Stimulated activated CD4-positive, alpha-beta T cell treated with anti-CD3 and anti-CD28 coated beads, TNF-alpha, amount 100 ng/mL, for 1 hour (primary cell): ENCODE results near the gene USP35.
"Not testable (repeated sequence)": the region's sequence is repeated elsewhere in the genome, so short reads cannot be mapped to it uniquely, and the experiment has no call there.

Source experiments
- DNase-seq, 3 donors: peaks; one replicate each; pipeline ENCODE4 v3.0.0-alpha.2; 2020; ENCODE audit warnings: low read depth in 3 of 3, low spot score in 1 of 3

USP35 gene

DNA sequence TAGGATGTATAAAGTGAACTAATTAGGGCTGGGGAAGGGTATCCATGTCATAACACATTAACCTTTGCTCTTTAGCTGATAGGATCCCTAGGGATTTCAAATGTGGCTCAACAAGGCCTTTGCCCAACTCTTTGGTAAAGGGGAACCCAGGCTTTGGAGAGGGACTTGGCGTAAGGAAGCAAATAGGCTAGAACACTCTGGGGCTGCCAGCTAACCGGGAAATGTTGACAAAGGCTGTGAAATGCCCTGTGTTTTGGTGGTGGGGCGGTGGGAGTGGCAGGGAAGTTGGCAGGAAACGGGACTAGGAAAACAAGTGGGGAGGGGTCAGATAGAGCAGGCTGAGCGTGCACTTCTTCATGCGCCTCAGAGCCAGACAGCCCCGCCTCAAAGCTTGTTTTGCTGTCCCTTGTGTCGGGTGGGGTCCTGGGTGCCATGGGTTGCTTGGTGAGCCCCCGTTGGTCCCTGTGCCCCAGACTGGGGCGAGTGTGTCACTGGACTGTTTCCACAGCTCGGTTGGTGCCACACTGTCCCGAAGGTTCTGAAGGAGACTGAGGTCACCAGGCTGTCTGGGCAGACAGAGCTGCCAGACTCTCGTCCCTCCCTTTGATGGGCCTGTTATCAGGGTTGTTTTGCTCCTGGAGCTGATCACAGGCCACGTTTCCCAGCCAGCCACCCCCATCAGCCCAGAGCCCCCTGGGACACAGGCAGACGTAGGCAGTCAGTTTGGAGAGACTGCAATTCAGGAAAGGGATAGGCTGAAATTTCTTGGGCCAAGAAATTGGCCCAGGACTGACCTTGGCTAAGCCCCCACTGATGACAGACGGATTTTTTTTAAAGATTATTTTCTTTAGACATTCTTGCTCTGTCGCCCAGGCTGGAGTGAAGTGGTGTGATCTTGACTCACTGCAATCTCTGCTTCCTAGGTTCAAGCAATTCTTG, 19.9 kb upstream of the USP35 start:
- no peak for DNase-seq

DNA sequence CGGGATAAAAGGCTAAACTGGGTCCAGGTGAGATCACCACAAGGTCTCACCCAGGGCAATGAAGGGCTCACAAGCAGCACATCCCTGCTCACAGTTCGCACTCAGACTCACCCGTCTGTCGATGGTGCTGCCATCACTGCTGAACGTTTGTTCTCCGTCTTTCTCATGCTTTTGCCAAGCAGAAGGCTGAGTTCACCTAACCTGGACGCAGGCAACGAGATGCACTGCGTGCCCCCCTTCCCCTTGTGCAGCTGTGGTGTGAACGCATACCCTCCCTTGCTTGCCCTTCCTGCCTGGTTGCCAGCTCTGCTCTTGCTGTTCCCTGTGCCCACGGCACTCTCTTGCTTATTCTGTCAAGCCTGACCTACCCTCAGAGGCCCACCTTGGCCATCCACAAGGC, 18.3 kb upstream of the USP35 start:
- no peak for DNase-seq

DNA sequence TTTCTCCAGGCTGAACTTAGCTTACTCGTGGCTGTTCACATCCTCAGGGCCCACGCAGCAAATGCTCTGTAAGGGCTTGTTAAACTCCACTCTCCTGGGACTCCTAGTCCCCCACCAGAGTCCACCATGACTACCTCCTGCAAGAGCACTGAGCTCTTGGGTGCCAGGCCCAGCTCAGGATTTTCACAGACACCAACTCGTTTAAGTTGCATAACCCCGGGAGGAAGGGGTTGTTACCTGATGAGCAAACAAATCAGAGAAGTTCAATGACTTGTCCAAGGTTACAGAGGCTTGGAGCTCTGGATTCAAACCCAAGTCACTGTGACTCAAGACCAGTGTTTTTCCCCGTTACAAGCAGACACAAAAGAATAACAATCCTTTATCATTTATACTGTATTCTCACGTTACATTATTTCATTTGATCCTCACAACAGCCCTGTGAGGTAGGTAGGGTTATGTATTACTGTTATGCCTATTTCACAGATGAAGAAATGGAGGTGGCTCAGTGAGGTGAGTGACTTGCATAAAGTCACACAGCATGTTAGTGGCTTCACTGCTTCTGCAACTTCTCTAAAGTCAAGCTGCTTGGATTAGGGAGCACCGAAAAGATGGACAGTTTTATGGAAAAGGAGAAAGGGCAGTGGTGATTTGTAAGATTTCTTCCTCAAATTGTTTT, 17.7 kb upstream of the USP35 start:
- no peak for DNase-seq

DNA sequence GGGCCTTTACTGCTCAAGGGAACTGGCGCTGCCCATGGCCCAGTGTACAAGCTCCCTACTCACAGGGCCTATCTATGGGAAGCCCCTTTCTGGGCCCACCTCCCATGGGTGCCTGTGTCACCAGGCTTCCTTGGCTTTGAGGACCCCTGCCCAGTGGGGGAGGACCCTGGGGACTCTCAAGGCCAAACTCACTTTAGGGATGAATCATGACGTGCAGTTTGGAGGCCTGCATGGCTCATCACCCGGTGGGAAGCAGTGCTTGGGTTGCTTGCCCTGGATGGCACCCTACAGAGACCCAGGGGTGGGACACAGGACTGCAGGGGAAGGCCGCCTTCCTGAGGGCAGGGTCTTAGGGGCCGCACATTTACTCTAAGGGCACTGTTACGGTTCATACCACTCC, 16.8 kb upstream of the USP35 start:
- no peak for DNase-seq

DNA sequence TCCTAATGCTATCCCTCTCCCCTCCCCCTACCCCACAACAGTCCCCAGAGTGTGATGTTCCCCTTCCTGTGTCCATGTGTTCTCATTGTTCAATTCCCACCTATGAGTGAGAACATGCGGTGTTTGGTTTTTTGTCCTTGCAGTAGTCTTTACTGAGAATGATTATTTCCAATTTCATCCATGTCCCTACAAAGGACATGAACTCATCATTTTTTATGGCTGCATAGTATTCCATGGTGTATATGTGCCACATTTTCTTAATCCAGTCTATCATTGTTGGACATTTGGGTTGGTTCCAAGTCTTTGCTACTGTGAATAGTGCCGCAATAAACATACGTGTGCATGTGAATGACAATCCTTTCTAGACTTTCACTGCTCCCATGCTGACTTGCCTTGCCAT, 12.9 kb upstream of the USP35 start:
- DNase-seq = not testable (repeated sequence)

DNA sequence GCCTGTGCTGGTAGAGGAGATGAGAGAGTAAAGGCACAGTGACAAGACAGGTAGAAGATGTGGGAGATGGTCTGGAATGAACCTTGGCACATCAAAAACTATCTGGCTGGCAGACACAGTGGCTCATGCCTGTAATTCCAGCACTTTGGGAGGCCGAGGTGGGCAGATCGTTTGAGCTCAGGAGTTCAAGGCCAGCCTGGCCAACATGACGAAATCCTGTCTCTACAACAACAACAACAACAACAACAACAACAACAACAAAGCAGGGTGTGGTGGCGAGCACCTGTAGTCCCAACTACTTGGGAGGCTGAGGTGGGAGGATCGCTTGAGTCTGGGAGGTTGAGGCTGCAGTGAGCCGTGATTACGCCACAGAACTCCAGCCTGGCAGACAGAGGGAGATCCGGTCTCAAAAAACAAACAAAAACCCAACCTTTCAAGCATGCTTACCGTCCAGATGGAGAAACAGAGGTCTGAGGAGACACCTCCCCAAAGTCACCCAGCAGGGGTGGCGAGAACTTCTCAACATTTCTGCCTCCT, 12.0 kb upstream of the USP35 start:
- DNase-seq = no peak

DNA sequence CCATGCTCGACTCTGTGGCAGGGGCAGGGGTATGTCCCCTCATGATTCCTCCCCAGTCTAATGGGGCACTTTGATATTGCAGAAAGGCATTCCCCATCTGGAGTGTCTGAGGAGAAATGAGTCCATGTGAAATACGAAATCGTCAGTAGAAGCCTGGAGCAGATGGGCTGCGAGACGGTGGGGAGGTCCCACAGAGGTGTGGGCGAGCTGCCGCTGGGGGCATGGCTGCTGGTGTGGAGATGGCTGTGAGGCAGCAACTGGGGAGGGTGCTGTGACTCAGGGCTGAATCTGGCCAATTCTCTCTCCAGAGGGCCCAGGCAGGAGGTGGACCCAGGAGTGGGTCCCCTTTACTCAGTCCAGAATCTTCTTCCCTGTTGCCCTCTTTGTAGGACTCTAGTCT, 11.5 kb upstream of the USP35 start:
- DNase-seq = no peak

DNA sequence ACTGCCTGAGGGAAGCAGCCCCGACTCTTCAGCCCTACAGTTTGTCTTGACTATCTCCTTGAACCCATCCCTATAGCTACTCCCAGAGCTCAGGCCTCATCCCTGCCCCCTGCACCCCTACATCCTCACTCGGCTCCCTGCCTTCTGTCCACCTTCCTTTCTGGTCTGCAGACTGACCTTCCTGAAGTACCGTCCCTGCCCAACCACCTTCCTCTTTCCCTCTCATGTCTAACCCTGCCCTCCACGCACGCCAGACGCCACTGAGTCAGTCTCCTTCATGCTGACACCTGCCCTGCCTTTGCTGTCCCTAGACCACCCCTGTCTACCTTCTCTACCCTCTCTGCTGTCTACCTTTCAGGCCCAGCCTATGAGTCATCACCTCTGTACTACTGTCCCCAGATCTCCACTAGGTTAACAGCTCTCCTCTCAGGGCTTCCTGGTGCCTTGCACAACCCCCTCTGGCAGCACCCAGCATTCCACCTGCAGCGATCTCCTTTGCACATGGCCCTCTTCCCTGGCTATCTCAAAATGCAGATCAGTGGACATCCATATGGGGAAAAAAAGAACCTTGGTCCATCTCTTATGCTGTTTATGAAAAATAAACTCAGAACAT, 9.2 kb upstream of the USP35 start:
- DNase-seq = no peak

DNA sequence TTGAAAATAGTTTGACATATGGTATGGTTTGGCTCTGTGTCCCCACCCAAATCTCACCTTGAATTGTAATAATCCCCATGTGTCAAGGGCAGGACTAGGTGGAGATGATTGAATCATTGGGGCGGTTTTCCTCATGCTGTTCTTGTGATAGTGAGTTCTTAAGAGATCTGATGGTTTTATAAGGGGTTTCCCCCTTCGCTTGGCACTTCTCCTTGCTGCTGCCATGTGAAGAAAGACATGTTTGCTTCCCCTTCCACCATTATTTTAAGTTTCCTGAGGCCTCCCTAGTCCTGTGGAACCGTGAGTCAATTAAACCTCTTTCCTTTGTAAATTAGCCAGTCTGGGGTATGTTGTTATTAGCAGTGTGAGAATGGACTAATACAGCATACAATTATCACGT, 8.0 kb upstream of the USP35 start:
- no peak for DNase-seq

DNA sequence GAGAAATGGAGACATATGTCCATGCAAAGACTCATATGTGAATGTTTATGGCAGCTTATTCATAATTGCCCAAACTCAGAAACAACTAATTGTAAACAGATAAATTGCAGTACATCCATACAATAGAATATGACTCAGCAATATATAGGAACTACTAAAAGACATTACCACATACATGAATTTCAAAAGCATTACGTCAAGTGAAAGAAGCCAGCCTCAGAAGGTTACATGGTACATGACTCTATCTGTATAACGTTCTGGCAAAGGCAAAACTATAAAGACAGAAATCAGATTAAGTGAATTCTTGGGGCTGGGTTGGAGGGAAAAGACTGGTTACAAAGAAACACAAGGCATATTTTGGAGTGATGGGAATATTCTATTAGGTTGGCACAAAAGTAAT, 7.5 kb upstream of the USP35 start:
- DNase-seq = no peak

DNA sequence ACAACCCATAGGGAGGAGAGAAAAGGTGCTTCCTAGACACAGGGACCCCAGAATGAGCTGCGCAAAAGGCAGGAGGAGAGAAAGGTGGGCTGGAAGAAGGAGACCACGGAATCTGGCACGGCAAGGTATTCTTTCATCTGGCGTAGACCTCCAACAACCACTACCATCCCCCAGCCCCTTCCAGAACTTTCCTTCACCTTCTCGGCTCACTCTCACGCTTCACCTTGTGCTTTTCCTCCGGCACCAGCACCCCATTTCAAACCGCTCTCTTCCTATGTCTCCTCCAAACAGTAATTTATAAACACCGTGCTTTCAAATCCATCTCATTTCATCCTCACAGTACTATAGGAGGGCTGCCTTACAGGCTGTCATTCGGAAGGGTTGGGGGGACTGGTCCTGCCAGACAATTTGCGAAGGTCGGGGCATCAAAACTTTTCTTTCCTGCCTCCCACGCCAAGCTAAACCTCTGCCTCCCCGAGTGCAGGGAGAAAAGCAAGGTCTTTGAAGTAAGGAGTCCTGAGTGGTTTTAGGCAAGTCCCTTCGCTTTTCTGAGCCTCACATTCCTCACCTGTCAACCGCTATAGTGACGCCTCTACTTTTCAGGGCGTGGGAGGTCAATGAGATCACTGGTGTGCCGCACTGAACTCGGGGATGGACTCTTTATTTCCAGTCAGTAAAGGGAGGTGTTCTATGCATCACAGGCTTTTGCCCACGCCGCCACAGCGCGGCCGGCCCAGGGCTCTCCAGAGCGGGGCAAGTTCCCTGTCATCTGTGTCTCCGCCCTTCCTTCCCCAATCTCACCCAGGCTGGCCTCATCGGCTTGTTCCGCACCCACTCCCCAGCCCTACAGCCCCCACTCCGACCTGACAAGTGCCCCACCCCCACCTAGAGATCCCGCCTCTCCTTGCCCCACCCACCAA, 1.1 kb upstream of the USP35 start:
- DNase-seq = peak; percentile 10 to 55 (median 44)

DNA sequence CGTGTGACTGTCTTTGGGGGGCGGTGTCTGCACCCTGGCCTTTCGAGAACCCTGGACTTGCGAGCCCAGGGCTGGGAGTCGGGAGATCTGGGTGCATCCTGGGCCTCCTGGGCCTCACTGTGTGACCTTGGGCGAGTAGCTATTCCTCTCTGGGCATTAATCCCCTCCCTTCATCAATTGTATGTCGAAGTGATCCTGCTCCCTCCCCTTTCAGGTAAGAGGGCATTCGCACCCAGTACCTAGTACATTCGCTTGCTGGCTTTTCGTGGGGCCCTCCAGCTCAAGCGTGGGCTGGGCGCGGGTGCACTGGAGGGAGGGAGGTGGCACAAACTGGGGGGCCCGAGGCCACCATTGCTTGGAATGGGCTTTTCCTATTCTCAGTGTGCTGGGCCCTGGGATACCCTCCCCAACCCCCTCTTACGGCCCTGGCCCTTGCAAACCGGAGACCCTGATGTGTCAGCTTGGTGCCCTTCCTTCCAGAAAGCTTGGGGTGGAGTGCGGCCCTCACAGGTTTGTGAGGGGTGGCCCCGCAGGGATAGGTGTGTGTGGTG, 530 bp downstream of the USP35 start:
- DNase-seq = no peak

DNA sequence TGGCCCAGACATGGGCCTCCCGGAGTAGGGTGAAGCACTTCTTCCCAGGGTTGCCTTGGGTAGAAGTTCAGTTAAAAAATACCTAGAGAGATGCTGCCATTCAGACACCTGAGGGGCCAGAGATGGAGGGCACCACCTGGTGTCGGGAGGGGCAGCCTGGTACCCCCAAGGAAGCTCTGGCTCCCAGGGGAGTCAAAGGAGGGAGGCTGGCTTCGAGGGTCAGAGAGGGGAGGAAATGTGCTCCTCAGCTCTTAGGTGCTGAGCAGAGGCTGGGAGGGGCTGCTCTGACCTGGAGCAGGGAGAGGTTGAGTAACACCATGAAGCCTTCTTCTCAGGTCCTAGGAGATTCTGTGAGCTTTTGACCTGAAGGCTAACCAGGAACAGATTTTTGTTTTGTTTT, 1.1 kb downstream of the USP35 start:
- no peak for DNase-seq

DNA sequence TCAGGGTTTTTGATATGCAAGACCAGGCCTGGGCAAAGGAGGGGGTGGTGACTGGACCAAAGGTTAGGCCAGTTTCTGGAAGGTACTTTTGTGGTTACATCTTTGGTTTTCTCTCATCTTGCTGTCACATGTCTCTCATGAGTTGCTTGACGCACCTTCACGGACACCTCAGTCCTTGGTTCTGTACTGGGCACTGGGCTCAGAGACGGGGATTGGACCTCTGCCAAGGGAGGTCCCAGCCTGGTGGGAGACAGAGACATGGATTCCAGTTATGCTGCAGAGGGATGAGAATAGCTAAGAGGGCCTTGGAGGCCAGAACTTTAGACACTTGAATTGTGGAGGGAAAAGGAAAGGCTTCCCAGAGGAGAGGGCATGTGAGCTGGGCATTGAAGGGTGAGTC, 1.7 kb downstream of the USP35 start:
- no peak for DNase-seq

DNA sequence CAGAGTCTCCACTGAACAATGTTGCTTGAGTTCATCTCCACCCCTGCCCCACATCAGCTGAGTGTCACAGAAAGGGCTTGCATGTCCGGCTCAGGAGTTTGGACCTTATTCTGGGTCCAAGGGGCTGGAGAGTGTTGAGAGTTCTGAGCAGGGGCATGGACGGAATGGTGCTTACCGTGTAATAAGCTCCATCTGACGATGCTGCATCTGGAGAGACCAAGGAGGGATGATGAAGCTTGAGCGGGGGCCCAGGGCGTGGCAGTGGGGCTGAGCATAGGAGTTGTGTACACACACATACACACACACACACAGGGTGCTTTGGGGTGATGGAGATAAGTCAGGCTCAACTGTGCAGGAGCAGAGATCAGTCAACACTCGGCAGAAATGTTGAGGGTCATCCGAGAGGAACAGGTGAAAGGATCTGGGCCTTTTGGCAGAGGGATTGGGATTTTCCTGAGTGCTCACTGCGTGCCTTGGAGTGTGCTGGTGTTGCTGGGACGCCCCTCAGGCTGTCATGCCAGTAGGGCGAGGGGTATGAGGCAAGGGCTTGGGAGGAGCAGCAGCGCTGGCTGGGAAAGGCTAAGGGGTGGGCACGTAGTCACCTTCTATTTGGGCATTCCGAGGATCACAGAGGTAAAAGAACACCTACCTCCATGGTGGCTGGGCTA, 2.3 kb downstream of the USP35 start:
- no peak for DNase-seq

DNA sequence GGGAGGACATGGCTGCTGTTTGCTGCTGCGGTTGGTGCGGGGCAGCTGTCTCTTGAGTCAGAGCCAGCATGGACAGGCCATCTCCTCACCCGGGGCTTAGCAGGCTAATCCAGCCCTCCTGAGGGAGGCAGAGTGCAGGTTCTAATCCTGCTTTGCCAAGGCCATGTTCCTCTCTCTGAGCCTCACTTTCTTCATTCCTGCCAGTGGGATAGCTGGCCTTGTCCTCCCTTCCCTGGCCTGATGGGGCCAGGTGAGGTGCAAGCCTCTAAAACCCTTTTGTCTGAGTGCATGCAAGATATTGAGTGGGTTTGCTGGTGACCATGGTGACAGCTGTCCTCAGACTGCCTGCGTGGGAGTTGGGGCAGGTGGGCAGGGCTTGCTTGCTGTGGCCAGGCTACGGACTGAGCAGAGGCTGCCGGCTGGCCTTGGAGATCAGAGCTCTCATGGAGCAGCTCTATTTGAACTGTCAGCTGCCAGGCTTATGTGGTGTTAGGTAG, 3.6 kb downstream of the USP35 start:
- no peak for DNase-seq

DNA sequence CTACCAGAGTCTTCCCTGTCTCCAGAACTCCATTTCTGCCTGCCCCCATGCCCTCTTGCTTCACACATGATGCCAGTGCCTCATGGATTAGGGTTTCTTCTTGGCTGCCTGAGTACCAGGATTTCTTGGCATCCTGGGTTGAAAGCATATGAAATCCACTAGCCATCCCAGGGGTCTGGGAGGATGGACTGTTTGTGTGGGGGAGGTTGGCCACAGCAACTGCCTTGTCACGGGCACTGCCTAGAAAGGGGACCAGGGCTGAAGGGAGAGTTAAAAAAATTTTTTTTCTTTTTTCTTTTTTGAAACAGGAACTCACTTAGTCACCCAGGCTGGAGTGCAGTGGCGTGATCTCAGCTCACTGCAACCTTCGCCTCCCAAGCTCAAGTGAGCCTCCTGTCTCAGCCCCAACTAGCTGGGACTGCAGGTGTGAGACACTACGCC, 4.2 kb downstream of the USP35 start:
- peak in 1 of 3 donors; percentile 12 for DNase-seq

DNA sequence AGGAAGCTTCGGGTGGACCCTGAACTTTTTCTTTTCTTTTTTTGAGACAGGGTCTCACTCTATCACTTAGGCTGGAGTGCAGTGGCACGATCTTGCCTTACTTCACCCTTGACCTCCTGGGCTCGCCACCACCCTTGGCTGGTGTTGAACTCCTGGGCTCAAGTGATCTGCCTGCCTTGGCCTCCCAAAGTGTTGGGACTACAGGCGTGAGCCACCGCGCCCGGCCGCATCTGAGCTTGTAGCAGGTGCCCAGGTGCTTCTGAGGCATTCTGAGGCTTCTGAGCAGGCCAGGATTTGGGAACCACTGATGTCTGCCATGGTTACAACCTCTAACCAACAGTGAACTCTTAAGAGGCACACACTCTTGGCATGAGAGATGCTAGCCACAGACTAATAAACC, 5.1 kb downstream of the USP35 start:
- no peak for DNase-seq

DNA sequence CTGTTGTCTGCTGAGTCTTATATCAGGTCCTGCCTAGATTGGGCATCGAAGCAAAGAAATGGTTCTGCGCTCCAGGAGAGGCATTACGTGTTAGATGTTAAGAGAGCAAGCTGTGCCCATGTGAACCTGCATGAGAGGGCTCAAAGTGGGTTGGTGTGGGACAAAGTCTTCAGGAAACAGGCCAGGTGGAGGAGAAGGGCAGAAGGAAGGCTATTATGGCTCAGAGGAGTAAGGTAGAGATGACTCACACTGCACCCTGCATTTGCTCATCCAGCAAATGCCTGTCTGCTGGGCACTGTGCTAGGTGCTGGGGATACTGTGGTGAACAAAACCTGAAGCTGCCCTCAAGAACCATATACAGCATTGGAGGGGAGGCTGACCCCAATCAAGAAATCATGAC, 5.8 kb downstream of the USP35 start:
- DNase-seq = no peak
